Measurements from ENCODE around the gene ITGAE. TPM values are rescaled to one million over a fixed set of nuclear protein-coding genes. Genes with fewer than 3 reads are reported as not detected.
A peak's percentile ranks its signal among the peaks of the same experiment; 100 is the strongest.

Gene ITGAE
- polyA plus RNA-seq, 3 donors, result 66.6 to 102 (median 78.8) TPM

GRCh38 chr17:3810019-3810418 is 9.0 kb upstream of the ITGAE start:
- Mint-ChIP-seq H3K27ac (peak overlapping the region in 4 of 7 donors; percentile 42 to 75 (median 46)), H3K4me1 (peaks cover 3% of the 10 kb centered on the region), H3K36me3 (peaks cover 83 to 88% of the 10 kb centered on the region in 2 donors), H3K27me3 (ENCODE audit: low read depth in 3 of 3) (peaks cover 0 to 4% (median 1%) of the 10 kb centered on the region in 3 donors), H3K9me3 (no peaks in the 10 kb centered on the region), H3K4me3 (no peak overlapping the region)
- Histone ChIP-seq H3K4me2 (replicated peaks; ENCODE audit: extremely low read depth, low read length, poor library complexity, severe bottlenecking) (no peak overlapping the region), H3K9ac (ENCODE audit: insufficient read depth, low read length, poor library complexity, severe bottlenecking) (no peak overlapping the region), H3K4me1 (ENCODE audit: control insufficient read depth in 1 of 2, insufficient read depth in 2 of 2, low read length in 2 of 2) (no peaks in the 10 kb centered on the region), H3K79me2 (ENCODE audit: insufficient read depth, low read length) (no peaks in the 10 kb centered on the region), H3K27ac (ENCODE audit: low read depth in 1 of 2, low read length in 2 of 2) (peak overlapping the region in 1 of 2 donors; percentile 1), H2AFZ (ENCODE audit: insufficient read depth, low read depth, low read length, poor library complexity, severe bottlenecking) (no peak overlapping the region), H3K4me3 (replicated peaks in 1 of 3; ENCODE audit: low read depth in 2 of 3, low read length in 3 of 3) (no peak overlapping the region), H3K27me3 (ENCODE audit: control insufficient read depth in 2 of 2, insufficient read depth in 2 of 2, low read length in 2 of 2) (no peaks in the 10 kb centered on the region), H3K9me3 (replicated peaks in 1 of 2; ENCODE audit: control insufficient read depth in 1 of 2, insufficient read depth in 1 of 2, low read length in 2 of 2) (no peaks in the 10 kb centered on the region), H4K20me1 (ENCODE audit: insufficient read depth, low read length) (no peaks in the 10 kb centered on the region), H3K36me3 (replicated peaks in 1 of 2; ENCODE audit: control insufficient read depth in 1 of 2, insufficient read depth in 2 of 2, low read length in 2 of 2) (peaks cover 81 to 87% of the 10 kb centered on the region in 2 donors)
- intact Hi-C loops (cut with micrococcal nuclease), result no loop called here
- 100% methylated on average over 1 of the region's 4 CpGs for WGBS (ENCODE audit: insufficient coverage)
- DNase-seq, result no peak
- TF ChIP-seq, protein P1, sequence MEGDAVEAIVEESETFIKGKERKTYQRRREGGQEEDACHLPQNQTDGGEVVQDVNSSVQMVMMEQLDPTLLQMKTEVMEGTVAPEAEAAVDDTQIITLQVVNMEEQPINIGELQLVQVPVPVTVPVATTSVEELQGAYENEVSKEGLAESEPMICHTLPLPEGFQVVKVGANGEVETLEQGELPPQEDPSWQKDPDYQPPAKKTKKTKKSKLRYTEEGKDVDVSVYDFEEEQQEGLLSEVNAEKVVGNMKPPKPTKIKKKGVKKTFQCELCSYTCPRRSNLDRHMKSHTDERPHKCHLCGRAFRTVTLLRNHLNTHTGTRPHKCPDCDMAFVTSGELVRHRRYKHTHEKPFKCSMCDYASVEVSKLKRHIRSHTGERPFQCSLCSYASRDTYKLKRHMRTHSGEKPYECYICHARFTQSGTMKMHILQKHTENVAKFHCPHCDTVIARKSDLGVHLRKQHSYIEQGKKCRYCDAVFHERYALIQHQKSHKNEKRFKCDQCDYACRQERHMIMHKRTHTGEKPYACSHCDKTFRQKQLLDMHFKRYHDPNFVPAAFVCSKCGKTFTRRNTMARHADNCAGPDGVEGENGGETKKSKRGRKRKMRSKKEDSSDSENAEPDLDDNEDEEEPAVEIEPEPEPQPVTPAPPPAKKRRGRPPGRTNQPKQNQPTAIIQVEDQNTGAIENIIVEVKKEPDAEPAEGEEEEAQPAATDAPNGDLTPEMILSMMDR (IDR thresholded peaks at IDR 0.05), result no peak

DNA sequence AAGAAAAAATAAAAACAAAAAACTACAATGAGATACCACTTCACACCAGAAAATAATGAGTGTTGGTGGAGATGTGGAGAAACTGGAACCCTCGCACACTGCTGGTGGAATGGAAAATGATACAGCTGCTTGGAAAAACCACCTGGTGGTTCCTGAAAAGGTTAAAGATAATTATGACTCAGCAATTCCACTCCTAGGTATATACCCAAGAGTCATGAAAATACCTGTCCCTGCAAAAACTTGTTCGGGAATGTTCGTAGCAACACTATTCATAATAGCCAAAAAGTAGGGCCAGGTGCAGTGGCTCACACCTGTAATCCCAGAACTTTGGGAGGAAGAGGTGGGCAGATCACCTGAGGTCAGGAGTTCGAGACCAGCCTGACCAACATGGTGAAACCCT is 8.1 kb upstream of the ITGAE start:
- peaks cover 72 to 78% of the 10 kb centered on the region in 2 donors for H3K36me3 ChIP-seq (replicated peaks in 1 of 2; ENCODE audit: control insufficient read depth in 1 of 2, insufficient read depth in 2 of 2, low read length in 2 of 2)

More for the DNA sequence above, 8.1 kb upstream of the ITGAE start:
- TF ChIP-seq, protein P1 (IDR thresholded peaks at IDR 0.05), result no peak
- Histone ChIP-seq H3K9ac (ENCODE audit: insufficient read depth, low read length, poor library complexity, severe bottlenecking) (no peak overlapping the region), H3K4me3 (replicated peaks in 1 of 3; ENCODE audit: low read depth in 2 of 3, low read length in 3 of 3) (no peak overlapping the region), H3K27me3 (ENCODE audit: control insufficient read depth in 2 of 2, insufficient read depth in 2 of 2, low read length in 2 of 2) (no peaks in the 10 kb centered on the region), H3K9me3 (replicated peaks in 1 of 2; ENCODE audit: control insufficient read depth in 1 of 2, insufficient read depth in 1 of 2, low read length in 2 of 2) (no peaks in the 10 kb centered on the region), H3K4me1 (ENCODE audit: control insufficient read depth in 1 of 2, insufficient read depth in 2 of 2, low read length in 2 of 2) (peaks cover 6 to 8% of the 10 kb centered on the region in 2 donors), H3K27ac (ENCODE audit: low read depth in 1 of 2, low read length in 2 of 2) (no peak overlapping the region), H3K4me2 (replicated peaks; ENCODE audit: extremely low read depth, low read length, poor library complexity, severe bottlenecking) (no peak overlapping the region), H2AFZ (ENCODE audit: insufficient read depth, low read depth, low read length, poor library complexity, severe bottlenecking) (no peak overlapping the region), H3K79me2 (ENCODE audit: insufficient read depth, low read length) (no peaks in the 10 kb centered on the region), H4K20me1 (ENCODE audit: insufficient read depth, low read length) (no peaks in the 10 kb centered on the region)
- H3K27me3 Mint-ChIP-seq (ENCODE audit: low read depth in 3 of 3), result peaks cover 0 to 4% (median 1%) of the 10 kb centered on the region in 3 donors
- peaks cover 74 to 79% of the 10 kb centered on the region in 2 donors for H3K36me3 Mint-ChIP-seq
- no peak overlapping the region for H3K4me3 Mint-ChIP-seq
- H3K4me1 Mint-ChIP-seq, result peaks cover 6% of the 10 kb centered on the region
- H3K27ac Mint-ChIP-seq, result no peak overlapping the region
- WGBS (ENCODE audit: insufficient coverage), result 100% methylated on average over 1 of the region's 4 CpGs
- intact Hi-C loops (cut with micrococcal nuclease), result no loop called here
- DNase-seq, result no peak
- no peaks in the 10 kb centered on the region for H3K9me3 Mint-ChIP-seq
